GM12865 (cell line): ENCODE measurements around the gene RASSF5.

Source experiments
- DNase-seq: peaks from one replicate; pipeline ENCODE4 v3.0.0; 2010; ENCODE audit warnings: low read depth
- H3K4me3 ChIP-seq: 2 replicates; pipeline ENCODE4 v1.5.1; 2011; ENCODE audit warnings: mild to moderate bottlenecking, low read depth, low read length, control low read depth
- CTCF ChIP-seq: IDR thresholded peaks from 2 replicates; pipeline ENCODE4 v1.5.1; 2011; ENCODE audit warnings: low read length, control low read depth, low read depth, inconsistent platforms; ENCODE audit not compliant: insufficient read depth; ENCODE audit errors: missing control alignments

RASSF5 gene

GRCh38 chr1:206476058-206476457 is 31.3 kb upstream of the RASSF5 start:
- TF ChIP-seq CTCF, result no peak
- no peak for DNase-seq
- no peak overlapping the region for H3K4me3 ChIP-seq

DNA sequence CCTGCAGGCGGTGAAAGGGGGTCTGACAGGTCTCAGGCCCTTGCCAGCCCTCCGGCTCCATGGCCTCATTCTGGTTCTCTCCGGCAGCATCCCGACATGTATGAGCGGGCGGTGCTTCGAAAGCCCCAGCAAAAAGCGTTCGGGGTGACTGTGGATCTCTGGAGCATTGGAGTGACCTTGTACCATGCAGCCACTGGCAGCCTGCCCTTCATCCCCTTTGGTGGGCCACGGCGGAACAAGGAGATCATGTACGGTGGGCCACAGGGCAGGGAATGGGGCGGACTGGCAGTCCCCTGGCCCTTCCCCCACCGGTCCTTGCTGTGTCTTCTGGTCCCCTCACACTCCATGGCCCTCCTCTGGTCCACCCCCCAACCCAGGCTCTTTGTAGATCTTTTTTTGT is 30.7 kb upstream of the RASSF5 start:
- TF ChIP-seq CTCF, result no peak
- H3K4me3 ChIP-seq, result no peak overlapping the region

GRCh38 chr1:206477110-206477509 is 30.2 kb upstream of the RASSF5 start:
- TF ChIP-seq CTCF, result no peak
- no peak overlapping the region for H3K4me3 ChIP-seq
- DNase-seq, result no peak

More for the DNA sequence above, 30.7 kb upstream of the RASSF5 start:
- no peak for DNase-seq

DNA sequence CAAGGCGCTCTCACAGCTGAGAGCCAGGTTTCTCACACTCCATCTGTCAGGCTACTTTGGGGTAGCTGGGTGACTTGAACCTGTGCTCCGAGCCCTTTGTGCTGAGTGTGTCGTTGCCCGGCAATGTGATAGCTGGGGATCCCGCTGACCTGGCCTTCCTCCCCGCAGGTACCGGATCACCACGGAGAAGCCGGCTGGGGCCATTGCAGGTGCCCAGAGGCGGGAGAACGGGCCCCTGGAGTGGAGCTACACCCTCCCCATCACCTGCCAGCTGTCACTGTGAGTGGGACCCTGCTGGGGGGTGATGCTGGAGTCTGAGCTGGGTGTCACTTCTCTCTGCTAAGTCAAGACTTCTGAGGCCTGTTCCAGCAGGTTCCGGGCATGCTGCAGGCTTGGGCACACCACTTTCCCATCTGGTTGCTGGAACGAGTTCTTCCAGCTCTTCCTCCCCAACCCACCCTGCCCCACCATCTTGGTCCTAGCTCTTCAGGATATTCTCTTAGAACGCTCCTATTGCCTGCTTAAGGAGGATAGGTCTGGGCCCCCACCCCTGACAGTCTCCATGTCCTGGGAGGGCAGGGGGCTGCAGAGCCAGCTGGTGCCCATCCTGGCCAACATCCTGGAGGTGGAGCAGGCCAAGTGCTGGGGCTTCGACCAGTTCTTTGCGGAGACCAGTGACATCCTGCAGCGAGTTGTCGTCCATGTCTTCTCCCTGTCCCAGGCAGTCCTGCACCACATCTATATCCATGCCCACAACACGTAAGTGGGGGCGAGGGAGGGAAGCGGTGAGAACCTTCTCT is 29.6 kb upstream of the RASSF5 start:
- no peak for DNase-seq
- no peak for TF ChIP-seq CTCF
- no peak overlapping the region for H3K4me3 ChIP-seq

- no peak for DNase-seq
- no peak overlapping the region for H3K4me3 ChIP-seq
- TF ChIP-seq CTCF, result no peak
These were observed 28.6 kb upstream of the RASSF5 start for GRCh38 chr1:206478746-206479145.

GRCh38 chr1:206479183-206480125 is 27.9 kb upstream of the RASSF5 start:
- peak; percentile 75 for TF ChIP-seq CTCF
- no peak overlapping the region for H3K4me3 ChIP-seq
- peak; percentile 83 for DNase-seq
